Neuronal stem cell (in vitro differentiated cells): ENCODE data around the gene PDCD1.
A peak's percentile ranks its signal among the peaks of the same experiment; 100 is the strongest.
"Not testable (repeated sequence)": the region's sequence is repeated elsewhere in the genome, so short reads cannot be mapped to it uniquely, and the experiment has no call there.

Experiments
- DNase-seq: peaks from one replicate; pipeline ENCODE4 v3.0.0-alpha.2; 2013; ENCODE audit warnings: low spot score
- H2AFZ ChIP-seq: one replicate; pipeline ENCODE4 v1.6.1; 2013; ENCODE audit warnings: mild to moderate bottlenecking, low read length, inconsistent platforms
- H2AK5ac ChIP-seq: 2 replicates; pipeline ENCODE4 v1.6.1; 2013; ENCODE audit warnings: low read depth, mild to moderate bottlenecking, inconsistent platforms, low read length, moderate library complexity, mixed read lengths
- H2BK120ac ChIP-seq: 2 replicates; pipeline ENCODE4 v1.6.1; 2013; ENCODE audit warnings: low read depth, mild to moderate bottlenecking, inconsistent platforms, low read length, moderate library complexity, mixed read lengths
- H2BK12ac ChIP-seq: one replicate; pipeline ENCODE4 v1.6.1; 2013; ENCODE audit warnings: low read length, inconsistent platforms
- H2BK15ac ChIP-seq: 2 replicates; pipeline ENCODE4 v1.6.1; 2013; ENCODE audit warnings: mild to moderate bottlenecking, low read length, inconsistent platforms, mixed read lengths
- H2BK5ac ChIP-seq: one replicate; pipeline ENCODE4 v1.6.1; 2013; ENCODE audit warnings: inconsistent platforms, mild to moderate bottlenecking, low read length, moderate library complexity
- H3K14ac ChIP-seq: one replicate; pipeline ENCODE4 v1.6.1; 2013; ENCODE audit warnings: low read length, inconsistent platforms
- H3K18ac ChIP-seq: 2 replicates; pipeline ENCODE4 v1.6.1; 2013; ENCODE audit warnings: low read length, inconsistent platforms
- H3K23ac ChIP-seq: 2 replicates; pipeline ENCODE4 v1.6.1; 2013; ENCODE audit warnings: low read depth, mild to moderate bottlenecking, mixed read lengths, low read length, inconsistent platforms; ENCODE audit not compliant: poor library complexity
- H3K27ac ChIP-seq: replicated peaks from 3 replicates; pipeline ENCODE4 v1.5.1; 2013; ENCODE audit warnings: low read length, inconsistent platforms
- H3K27me3 ChIP-seq, 3 experiments: 2 replicates each; pipeline ENCODE4 v1.6.1; 2013; ENCODE audit warnings: low read length in 3 of 3, mild to moderate bottlenecking in 2 of 3, inconsistent platforms in 1 of 3, low read depth in 1 of 3, mixed read lengths in 1 of 3, moderate library complexity in 1 of 3; ENCODE audit not compliant: control insufficient read depth in 3 of 3, insufficient read depth in 3 of 3
- H3K36me3 ChIP-seq, 2 donors: replicated peaks in 1 of 2; 2 replicates each; pipeline ENCODE4 v1.6.1; 2013; ENCODE audit warnings: low read length in 2 of 2; ENCODE audit not compliant: control insufficient read depth in 2 of 2, insufficient read depth in 2 of 2
- H3K4ac ChIP-seq: 2 replicates; pipeline ENCODE4 v1.6.1; 2013; ENCODE audit warnings: inconsistent platforms, mild to moderate bottlenecking, low read length, moderate library complexity
- H3K4me1 ChIP-seq, 2 donors: 1 replicate in 1 of 2; 2 replicates in 1 of 2; pipeline ENCODE4 v1.6.1; 2013; ENCODE audit warnings: low read length in 2 of 2, low read depth in 1 of 2; ENCODE audit not compliant: control insufficient read depth in 2 of 2, insufficient read depth in 1 of 2
- H3K4me2 ChIP-seq: one replicate; pipeline ENCODE4 v1.6.1; 2013; ENCODE audit warnings: mild to moderate bottlenecking, low read length, inconsistent platforms; ENCODE audit not compliant: insufficient read depth, poor library complexity, severe bottlenecking
- H3K4me3 ChIP-seq, 2 donors: 2 replicates each; pipeline ENCODE4 v1.5.1; 2013; ENCODE audit warnings: low read length in 2 of 2, mild to moderate bottlenecking in 2 of 2, inconsistent platforms in 1 of 2, moderate library complexity in 1 of 2
- H3K79me1 ChIP-seq: one replicate; pipeline ENCODE4 v1.6.1; 2013; ENCODE audit warnings: low read depth, mild to moderate bottlenecking, inconsistent platforms, low read length, moderate library complexity
- H3K9ac ChIP-seq: one replicate; pipeline ENCODE4 v1.6.1; 2013; ENCODE audit warnings: mild to moderate bottlenecking, low read depth, low read length, inconsistent platforms; ENCODE audit not compliant: poor library complexity
- H3K9me3 ChIP-seq, 2 donors: replicated peaks in 1 of 2; 2 replicates each; pipeline versions ENCODE3 to v1.6.1; 2013; ENCODE audit warnings: low read length in 2 of 2, mild to moderate bottlenecking in 2 of 2, inconsistent platforms in 1 of 2, low read depth in 1 of 2, mixed read lengths in 1 of 2, moderate library complexity in 1 of 2; ENCODE audit not compliant: control insufficient read depth in 2 of 2, insufficient read depth in 1 of 2
- H4K8ac ChIP-seq: one replicate; pipeline ENCODE4 v1.6.1; 2013; ENCODE audit warnings: low read depth, mild to moderate bottlenecking, inconsistent platforms, low read length, moderate library complexity
- H4K91ac ChIP-seq: one replicate; pipeline ENCODE4 v1.6.1; 2013; ENCODE audit warnings: low read length, low read depth, mild to moderate bottlenecking, inconsistent platforms; ENCODE audit not compliant: poor library complexity
- WGBS, 2 donors: extraction: QIAGEN DNeasy Blood & Tissue Kit; methylation state at CpG; one replicate each; pipeline ENCODE4 v1.1.7; 2013; ENCODE audit warnings: missing lambda C conversion rate in 2 of 2, mixed read lengths in 1 of 2; ENCODE audit not compliant: insufficient read length in 2 of 2, insufficient replicate concordance in 1 of 2; ENCODE audit errors: extremely low coverage in 2 of 2; 5-methylcytosine and 5-hydroxymethylcytosine counted together

Gene PDCD1

GRCh38 chr2:241820625-241821384, 37.9 kb downstream of the PDCD1 start:
- H3K4me2 ChIP-seq, result no peak overlapping the region
- no peak overlapping the region for H4K91ac ChIP-seq
- H3K36me3 ChIP-seq, result no peaks in the 10 kb centered on the region
- no peaks in the 10 kb centered on the region for H3K4me1 ChIP-seq
- H2BK12ac ChIP-seq, result peak overlapping the region; percentile 46
- H3K9ac ChIP-seq, result no peak overlapping the region
- no peak overlapping the region for H4K8ac ChIP-seq
- peak overlapping the region; percentile 71 for H3K14ac ChIP-seq
- H3K4ac ChIP-seq, result peak overlapping the region; percentile 84
- no peak overlapping the region for H2AFZ ChIP-seq
- H3K27me3 ChIP-seq, result no peaks in the 10 kb centered on the region
- no peak overlapping the region for H2BK120ac ChIP-seq
- H3K23ac ChIP-seq, result peak overlapping the region; percentile 55
- no peak overlapping the region for H3K27ac ChIP-seq
- peak overlapping the region; percentile 91 for H3K18ac ChIP-seq
- no peak overlapping the region for H3K4me3 ChIP-seq
- no CpG with 5 or more reads among the region's 31 CpGs for WGBS, 2 donors
- peak overlapping the region; percentile 94 for H2AK5ac ChIP-seq
- peak overlapping the region; percentile 24 for H2BK5ac ChIP-seq
- peak overlapping the region; percentile 81 for H2BK15ac ChIP-seq
- no peak for DNase-seq
- peaks cover 3% of the 10 kb centered on the region for H3K79me1 ChIP-seq
- H3K9me3 ChIP-seq, result peaks cover 0 to 4% of the 10 kb centered on the region in 2 donors

GRCh38 chr2:241819947-241820624, 38.6 kb downstream of the PDCD1 start:
- not testable (repeated sequence) for H3K9ac ChIP-seq, H3K4me1 ChIP-seq, H3K4me3 ChIP-seq, H2AK5ac ChIP-seq, H2BK12ac ChIP-seq, H3K4ac ChIP-seq, H2AFZ ChIP-seq, H3K27me3 ChIP-seq, DNase-seq, H3K36me3 ChIP-seq, H4K8ac ChIP-seq, H2BK120ac ChIP-seq, H3K9me3 ChIP-seq, H3K79me1 ChIP-seq, H3K4me2 ChIP-seq, H4K91ac ChIP-seq, H3K27ac ChIP-seq
- peak overlapping the region; percentile 1 for H3K14ac ChIP-seq
- no CpG with 5 or more reads among the region's 27 CpGs for WGBS, 2 donors
- H2BK5ac ChIP-seq, result peak overlapping the region; percentile 24
- peak overlapping the region; percentile 91 for H3K18ac ChIP-seq
- peak overlapping the region; percentile 81 for H2BK15ac ChIP-seq
- H3K23ac ChIP-seq, result peak overlapping the region; percentile 55

GRCh38 chr2:241818943-241819270, 39.8 kb downstream of the PDCD1 start:
- Histone ChIP-seq H3K4ac (no peak overlapping the region), H3K27me3 (peaks cover 0 to 6% (median 0%) of the 10 kb centered on the region in 3 experiments), H2BK15ac (peak overlapping the region; percentile 21), H3K4me3 (no peak overlapping the region), H3K4me1 (peaks cover 0 to 2% of the 10 kb centered on the region in 2 donors), H3K79me1 (peaks cover 3% of the 10 kb centered on the region), H4K91ac (no peak overlapping the region), H2BK5ac (no peak overlapping the region), H3K14ac (peak overlapping the region; percentile 56), H2BK12ac (no peak overlapping the region), H2AK5ac (no peak overlapping the region), H2BK120ac (no peak overlapping the region), H3K18ac (peak overlapping the region; percentile 48), H4K8ac (peak overlapping the region; percentile 6), H3K23ac (no peak overlapping the region), H3K9ac (no peak overlapping the region), H3K36me3 (no peaks in the 10 kb centered on the region), H3K4me2 (no peak overlapping the region), H3K9me3 (peaks cover 0 to 2% of the 10 kb centered on the region in 2 donors), H3K27ac (no peak overlapping the region), H2AFZ (no peak overlapping the region)
- no peak for DNase-seq
- no CpG with 5 or more reads among the region's 10 CpGs for WGBS, 2 donors

- no peak overlapping the region for H4K8ac ChIP-seq
- DNase-seq, result no peak
- H3K14ac ChIP-seq, result no peak overlapping the region
- peaks cover 0 to 2% of the 10 kb centered on the region in 2 donors for H3K4me1 ChIP-seq
- no peak overlapping the region for H3K9ac ChIP-seq
- peaks cover 3% of the 10 kb centered on the region for H3K79me1 ChIP-seq
- H2BK5ac ChIP-seq, result no peak overlapping the region
- H2BK15ac ChIP-seq, result peak overlapping the region; percentile 21
- no peak overlapping the region for H3K27ac ChIP-seq
- H3K4me3 ChIP-seq, result no peak overlapping the region
- H3K23ac ChIP-seq, result no peak overlapping the region
- no peak overlapping the region for H2BK12ac ChIP-seq
- H4K91ac ChIP-seq, result no peak overlapping the region
- H3K18ac ChIP-seq, result no peak overlapping the region
- no peaks in the 10 kb centered on the region for H3K9me3 ChIP-seq
- H3K36me3 ChIP-seq, result no peaks in the 10 kb centered on the region
- peaks cover 0 to 6% (median 0%) of the 10 kb centered on the region in 3 experiments for H3K27me3 ChIP-seq
- H3K4me2 ChIP-seq, result no peak overlapping the region
- peak overlapping the region; percentile 47 for H2AK5ac ChIP-seq
- no peak overlapping the region for H2AFZ ChIP-seq
- WGBS, 2 donors, result no CpG with 5 or more reads among the region's 25 CpGs
- no peak overlapping the region for H2BK120ac ChIP-seq
- H3K4ac ChIP-seq, result no peak overlapping the region
Measured at GRCh38 chr2:241818229-241818942, 40.3 kb downstream of the PDCD1 start.
